COLO668 (cell line): ENCODE results near the gene XIRP2.
"Not testable (repeated sequence)": the region's sequence is repeated elsewhere in the genome, so short reads cannot be mapped to it uniquely, and the experiment has no call there.

ENCODE experiments used
- DNase-seq: peaks from one replicate; lab custom pipeline; 2025; ENCODE audit not compliant: unreplicated experiment; lab: John Stamatoyannopoulos, UW

XIRP2 gene

DNA sequence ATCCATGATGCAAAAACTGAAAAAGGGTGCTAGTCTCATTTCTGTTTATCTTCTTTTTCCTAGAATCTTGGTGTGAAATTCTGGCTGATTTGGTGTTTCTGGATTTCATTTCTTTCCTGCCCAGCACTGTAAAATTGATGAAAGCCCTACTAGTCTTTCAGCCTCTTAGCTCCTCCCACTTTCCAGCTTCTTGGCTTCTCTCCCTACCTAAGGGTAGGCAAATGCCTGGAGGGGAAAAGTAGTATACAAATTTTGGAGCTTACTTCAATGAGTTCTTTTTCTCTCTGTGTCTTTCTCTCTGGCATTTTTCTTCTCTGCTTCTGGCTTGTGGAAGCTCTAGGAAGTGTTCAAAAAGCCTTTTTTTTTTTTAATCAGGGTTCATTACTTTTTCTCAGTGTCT, 160.5 kb downstream of the XIRP2 start:
- DNase-seq: no peak

DNA sequence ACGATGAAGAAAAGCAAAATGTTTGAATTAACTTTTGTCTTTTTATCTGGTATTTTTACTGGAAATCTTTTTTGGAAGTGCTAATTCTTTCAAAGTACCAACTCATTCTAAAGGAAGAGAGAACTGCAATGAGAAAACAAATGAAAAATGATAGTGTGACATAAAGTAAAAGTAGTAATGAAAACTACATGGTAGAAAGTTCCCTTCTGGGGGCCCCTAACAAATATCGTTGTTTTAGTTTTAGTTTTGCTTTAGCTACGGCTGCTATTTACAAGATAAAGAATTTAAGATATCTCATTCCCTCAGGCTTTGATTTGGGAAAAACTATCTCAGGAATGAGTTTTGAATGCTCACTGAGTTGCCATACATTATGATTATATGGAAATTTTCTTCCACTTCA, 161.4 kb downstream of the XIRP2 start:
- DNase-seq: no peak

DNA sequence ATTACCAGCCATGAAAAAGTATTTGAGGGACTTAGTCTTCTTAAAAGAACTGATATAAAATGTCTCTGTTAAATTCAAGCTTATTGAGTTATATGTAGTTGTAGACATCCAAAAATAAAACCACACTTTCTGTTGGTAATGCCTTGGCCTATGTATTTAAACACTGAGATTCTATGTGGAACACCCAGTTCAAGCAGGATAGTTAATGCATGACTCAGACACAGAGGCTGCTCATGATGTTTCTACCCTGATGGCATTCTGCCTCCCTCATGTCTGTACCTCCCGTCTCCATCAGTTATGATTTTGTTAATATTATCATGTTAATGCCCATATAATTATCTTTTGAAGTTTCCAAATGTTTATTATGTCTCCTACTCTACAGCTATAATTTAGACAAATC, 164.5 kb downstream of the XIRP2 start:
- no peak for DNase-seq

DNA sequence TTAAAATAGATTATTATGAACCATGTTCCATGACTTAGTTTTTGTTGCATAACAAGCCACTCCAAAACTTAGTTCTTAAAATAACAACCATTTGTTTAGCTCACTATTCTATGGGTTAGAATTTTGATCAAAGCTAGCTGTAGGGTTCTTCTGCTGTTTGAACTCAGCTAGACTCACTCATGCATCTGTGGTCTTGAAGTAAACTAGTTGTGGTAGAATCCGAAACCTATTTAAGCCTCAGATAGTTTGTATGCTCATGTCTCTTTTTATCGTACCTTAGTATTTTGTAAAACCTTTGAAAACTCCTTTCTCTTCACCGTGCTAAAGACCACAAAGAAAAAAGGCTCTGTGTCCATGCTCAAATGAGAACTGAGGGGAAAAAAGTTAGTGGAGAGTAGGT, 166.6 kb downstream of the XIRP2 start:
- no peak for DNase-seq

DNA sequence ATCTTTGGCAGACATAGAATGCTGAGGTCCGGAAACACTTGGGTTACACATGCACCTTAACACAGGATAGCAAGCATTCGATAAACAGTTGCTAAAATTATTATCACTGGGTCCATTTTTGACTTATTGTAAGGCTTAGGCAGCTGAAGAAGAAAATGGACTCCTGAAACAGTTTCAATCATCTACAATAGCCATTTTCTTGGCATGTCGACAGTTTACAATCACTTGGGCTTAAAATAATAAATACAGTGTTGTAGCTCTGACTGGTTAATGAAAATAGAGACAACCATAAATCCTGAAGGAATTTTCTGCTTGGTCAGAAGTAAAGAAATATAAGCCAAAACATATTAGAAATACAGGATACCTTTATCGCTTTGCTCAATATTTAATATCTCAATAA, 169.2 kb downstream of the XIRP2 start:
- no peak for DNase-seq

DNA sequence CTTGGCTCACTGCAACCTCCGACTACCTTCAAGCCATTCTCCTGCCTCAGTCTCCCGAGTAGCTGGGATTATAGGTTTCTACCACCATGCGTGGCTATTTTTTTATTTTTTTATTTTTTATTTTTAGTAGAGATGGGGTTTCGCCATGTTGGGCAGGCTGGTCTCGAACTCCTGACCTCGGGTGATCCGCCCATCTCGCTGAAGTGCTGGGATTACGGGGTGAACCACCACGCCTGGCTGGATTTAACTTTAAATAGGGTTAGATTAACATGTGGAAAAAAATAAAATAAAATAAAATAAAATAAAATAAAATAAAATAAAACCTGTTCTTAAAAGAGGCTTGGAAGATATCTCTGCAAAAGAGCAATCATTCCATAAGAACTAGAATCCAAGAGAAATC, 170.9 kb downstream of the XIRP2 start:
- DNase-seq: no peak

DNA sequence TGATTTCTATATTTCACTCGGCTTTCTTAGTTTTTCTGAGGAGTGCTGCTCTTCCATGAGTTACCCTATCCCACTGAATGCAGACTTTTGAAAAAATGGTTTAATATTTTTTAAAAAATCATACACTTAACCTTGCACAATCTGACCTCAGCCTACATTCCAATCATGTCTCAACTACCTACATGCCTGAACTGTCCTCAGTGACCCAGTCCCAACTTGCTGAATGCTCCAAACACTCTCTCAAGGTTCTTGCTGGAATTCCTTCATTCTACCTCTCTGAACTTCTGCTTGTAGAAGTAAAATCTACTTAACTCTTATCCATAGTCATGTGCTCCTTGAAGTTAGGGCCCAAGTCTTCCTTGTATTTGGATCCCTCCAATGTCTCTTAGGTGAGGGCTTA, 181.6 kb downstream of the XIRP2 start:
- DNase-seq: no peak

DNA sequence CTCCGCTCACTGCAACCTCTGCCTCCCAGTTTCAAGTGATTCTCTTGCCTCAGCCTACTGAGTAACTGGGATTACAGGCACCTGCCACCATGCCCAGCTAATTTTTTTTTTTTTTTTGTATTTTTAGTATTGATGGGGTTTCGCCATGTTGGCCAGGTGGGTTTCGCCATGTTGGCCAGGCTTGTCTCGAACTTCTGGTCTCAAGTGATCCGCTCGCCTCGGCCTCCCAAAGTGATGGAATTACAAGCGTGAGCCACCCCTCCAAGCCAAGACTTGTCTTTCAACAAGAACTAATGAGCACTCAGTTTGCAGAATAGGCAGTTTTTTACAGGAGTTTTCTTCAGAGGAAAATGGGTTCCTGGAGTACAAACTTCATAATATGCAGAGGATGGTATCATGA, 187.4 kb downstream of the XIRP2 start:
- not testable (repeated sequence) for DNase-seq

DNA sequence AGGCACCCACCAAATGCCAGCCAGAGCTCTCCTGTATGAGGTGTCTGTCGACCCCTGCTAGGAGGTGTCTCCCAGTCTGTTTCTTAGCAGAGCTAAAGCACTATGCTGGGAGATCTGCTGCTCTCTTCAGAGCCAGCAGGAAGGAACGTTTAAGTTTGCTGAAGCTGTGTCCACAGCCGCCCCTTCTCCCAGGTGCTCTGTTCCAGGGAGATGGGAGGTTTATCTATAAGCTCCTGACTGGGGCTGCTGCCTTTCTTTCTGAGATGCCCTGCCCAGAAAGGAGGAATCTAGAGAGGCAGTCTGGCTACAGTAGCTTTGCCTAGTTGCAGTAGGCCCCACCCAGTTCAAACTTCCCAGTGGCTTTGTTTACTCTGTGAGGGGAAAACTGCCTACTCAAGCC, 210.7 kb downstream of the XIRP2 start:
- not testable (repeated sequence) for DNase-seq

DNA sequence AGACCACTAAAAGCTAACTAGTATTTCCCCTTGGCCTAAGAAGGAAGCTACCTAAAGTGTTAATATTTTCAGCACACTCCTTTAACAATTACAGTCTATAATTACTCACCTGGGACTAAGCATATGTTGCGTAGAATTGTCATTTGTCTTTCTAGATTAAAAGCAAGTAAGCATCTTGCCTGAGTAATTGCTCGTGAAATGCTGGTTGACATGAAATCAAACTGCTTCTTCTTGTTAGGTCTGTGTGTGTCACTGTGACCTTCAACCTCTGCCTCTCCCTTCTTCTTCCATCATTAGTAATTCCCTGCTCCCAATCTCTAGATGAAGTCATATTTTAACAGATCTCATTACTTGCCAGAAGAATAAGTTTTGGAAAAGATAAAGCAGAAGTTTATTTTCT, 212.2 kb downstream of the XIRP2 start:
- no peak for DNase-seq

DNA sequence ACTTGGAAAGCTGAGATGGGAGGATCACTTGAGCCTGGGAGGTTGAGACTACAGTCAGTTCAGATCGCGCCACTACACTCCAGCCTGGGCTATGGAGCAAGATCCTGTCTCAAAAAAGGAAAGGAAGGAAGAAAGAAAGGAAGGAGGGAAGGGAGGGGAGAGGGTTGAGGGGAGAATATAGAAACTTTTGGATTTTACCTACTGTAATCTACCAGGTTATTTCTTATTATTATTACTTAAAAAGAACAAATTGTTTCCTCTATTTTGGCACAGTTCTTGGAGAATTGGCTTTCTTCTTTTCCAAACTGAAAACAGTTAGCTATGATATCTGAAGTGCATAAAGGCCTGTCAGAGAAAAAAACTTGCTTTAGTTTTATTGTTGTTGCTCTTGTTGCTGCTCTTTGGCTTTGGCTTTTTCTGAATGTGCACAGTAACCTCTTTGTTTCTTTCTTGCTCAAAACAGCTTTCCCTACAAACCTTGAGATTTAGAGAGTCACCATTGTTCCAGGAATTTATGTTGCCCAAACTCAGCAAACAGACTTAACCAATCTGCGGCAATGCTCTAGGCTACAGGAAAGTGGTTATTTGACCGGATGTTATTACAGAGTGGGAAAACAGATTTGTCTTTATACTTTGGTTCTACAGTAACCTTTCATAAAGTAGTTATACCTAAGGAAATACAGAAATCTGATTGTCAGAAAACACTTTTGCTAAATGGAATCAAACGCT, 214.9 kb downstream of the XIRP2 start:
- DNase-seq: no peak

DNA sequence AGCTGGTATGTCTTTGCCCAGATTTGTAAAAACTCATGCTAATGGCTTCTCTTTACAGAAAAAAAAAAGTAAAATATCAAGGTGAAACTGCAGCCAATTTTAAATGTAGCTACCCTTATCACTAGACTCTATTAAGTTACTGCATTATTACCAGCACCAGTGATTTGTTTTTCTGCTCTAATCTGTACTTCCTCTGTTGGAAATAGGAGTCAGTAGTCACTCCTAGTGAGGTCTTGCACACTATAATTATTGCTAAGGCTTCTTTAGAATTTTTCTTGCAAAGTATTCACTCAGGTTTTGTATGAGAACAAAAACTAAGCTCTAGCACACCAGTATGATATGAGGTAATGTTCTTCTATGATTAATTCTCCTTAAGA, 215.5 kb downstream of the XIRP2 start:
- DNase-seq: no peak

DNA sequence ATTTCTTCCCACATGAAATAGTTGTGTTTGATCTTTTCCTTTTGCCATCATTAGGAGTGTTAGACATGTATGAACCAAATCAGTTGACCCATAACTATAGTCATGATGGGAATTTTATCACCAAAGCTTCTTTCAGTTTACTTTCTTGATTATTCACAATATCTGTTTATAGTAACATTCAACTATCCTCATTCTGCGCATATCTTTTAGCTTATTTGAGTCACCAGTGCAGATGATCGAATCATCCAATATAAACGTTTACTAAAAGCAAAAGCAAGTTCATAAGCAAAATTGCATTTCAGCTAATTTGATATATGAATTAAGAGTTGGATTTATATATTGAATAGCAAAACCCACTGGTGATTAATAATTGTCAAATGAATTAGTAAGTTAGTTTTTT, 216.4 kb downstream of the XIRP2 start:
- no peak for DNase-seq

DNA sequence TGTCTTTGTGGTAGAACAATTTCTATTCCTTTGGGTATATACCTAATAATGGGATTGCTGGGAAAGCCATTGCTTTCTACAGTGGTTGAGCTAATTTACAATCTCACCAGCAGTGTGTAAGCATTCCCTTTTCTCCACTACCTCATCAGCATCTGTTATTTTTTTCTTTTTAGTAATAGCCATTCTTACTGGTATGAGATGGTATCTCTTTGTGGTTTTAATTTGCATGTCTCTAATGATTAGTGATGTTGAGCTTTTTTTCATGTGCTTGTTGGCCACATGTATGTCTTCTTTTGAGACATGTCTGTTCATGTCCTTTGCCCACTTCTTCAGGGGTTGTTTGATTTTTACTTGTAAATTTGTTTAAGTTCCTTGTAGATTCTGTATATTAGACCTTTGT, 221.4 kb downstream of the XIRP2 start:
- not testable (repeated sequence) for DNase-seq

DNA sequence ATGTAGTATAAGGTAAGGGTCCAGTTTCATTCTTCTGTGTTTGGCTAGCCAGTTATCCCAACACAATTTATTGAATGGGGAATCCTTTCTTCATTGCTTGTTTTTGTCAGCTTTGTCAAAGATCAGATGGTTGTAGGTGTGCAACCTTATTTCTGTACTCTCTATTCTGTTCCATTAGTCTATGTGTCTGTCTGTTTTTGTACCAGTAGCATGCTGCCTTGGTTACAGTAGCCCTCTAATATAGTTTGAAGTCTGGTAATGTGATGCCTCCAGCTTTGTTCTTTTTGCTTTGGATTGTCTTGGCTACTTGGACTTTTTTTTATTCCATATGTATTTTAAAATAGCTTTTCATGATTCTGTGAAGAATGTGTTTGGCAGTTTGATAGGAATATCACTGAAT, 222.1 kb downstream of the XIRP2 start:
- DNase-seq: no peak

DNA sequence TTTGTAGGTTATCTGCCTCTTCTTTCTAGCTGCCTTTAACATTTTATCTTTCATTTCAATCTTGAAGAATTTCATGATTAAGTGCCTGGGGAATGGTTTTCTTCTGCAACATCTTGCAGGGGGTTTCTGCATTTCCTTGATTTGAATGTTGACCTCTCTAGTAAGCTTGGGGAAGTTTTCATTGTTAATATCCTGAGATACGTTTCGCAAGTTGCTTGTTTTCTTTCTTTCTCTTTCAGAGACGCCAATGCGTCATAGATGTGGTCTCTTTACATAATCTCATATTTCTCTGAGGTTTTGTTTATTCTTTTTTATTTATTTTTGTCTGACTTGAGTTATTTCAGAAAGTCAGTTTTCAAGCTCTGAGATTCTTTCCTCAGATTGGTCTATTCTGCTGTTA, 225.7 kb downstream of the XIRP2 start:
- no peak for DNase-seq

DNA sequence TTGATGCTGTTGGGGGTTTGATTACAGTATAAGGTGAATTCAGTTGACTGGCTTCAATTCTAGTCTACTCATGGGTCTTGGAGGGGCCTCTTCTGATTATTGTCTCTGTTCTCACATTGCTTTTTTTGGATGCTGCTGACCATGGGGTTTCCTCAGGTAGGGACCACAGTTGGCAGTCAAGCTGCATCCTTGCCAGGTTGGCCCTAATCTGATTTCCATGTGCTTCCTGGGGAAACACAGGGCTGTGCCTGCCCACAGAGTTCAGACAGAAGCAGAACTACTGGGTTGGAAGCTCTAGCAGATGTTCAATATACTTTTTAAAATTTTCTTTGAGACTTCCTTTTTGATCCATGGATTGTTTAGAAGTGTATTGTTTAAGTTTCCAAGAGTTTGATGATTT, 227.3 kb downstream of the XIRP2 start:
- no peak for DNase-seq

DNA sequence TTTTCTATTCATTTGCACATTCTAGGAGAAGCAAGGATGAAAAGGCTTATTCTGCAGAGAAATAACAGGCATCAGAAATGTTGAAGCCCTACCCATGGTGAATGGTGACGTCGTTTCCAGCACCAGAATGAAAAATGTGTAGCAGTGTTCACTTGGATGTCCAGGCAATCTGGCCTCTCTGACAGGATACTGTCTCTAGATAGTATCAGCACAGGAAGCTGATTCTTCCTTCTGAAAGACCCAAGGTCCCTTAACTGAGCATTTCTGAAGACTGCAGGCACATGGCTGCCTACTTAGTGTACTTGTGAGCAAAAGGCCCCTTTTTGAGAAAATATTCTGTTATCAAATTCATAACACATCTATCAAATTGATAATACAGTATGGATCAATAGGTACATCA, 234.1 kb downstream of the XIRP2 start:
- DNase-seq: no peak

DNA sequence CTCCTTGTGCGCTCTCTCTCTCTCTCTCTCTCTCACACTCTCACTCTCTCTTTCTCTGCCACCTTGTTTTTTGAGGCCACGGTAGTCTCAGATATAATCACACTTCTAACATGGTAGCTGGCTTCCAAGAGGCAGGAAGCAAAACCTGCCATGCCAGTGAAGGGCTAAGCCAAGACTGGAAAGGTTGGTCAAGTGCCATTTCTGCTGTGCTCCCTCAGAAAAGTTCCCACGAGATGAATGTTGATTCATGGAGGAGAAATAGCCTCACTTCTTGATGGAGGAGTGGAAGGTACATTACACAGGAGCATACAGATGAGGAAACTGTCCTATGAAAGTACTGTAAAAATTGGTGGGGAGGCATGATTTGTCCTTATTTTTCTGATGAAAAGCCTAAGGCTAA, 237.9 kb downstream of the XIRP2 start:
- no peak for DNase-seq

DNA sequence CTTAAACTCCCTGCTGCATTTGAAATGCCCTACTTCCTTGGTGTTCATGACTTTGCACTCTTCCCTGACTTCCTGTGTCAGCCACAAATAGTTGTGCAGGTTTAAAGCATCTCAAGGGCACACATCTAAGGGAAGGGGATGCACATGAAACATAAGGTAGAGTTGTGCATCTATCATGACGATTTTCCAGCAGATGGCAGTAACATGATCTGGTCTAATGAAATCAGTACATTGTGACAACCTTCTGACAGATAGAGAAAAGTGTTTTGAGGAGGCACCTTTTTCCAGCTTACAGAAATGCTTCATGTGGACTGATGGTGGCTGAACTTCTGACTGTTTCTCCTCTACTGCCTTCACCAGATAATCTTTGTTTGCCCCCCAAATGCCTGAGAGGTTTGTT, 238.9 kb downstream of the XIRP2 start:
- no peak for DNase-seq

DNA sequence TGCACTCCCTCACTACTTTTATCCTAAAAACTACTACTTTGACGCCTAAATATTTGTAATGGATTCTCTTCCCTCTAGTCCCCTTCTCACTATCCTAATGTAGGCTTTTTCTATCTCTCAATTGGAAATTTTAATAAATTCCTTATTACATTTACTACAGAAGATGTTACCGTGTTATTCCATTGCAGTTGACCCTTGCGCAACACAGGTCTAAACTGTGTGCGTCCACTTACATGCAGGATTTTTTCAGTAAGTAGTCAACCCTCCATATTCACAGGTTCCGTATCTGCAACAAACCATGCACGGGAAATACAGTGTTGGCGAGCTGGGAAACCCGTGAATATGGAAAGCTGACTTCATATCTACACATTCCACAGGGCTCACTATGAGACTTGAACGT, 239.8 kb downstream of the XIRP2 start:
- no peak for DNase-seq

DNA sequence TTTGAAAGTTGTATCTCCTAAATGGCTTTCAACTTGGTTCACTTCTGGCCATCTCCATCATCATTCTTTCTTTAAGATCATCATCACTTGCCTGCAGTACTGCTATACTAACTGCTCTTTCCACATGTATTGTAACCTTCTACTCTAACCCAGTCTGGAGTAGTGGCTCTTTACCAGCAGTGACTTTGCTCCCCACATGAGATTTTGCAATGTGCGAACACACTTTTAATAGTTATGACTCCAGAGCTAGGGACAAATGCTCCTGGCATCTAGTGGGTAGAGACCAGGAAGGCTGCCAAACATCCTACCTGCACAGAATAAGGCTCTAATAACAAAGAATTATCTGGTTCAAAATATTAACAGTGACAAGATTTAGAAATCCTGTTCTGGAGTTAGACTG, 243.8 kb downstream of the XIRP2 start:
- no peak for DNase-seq

DNA sequence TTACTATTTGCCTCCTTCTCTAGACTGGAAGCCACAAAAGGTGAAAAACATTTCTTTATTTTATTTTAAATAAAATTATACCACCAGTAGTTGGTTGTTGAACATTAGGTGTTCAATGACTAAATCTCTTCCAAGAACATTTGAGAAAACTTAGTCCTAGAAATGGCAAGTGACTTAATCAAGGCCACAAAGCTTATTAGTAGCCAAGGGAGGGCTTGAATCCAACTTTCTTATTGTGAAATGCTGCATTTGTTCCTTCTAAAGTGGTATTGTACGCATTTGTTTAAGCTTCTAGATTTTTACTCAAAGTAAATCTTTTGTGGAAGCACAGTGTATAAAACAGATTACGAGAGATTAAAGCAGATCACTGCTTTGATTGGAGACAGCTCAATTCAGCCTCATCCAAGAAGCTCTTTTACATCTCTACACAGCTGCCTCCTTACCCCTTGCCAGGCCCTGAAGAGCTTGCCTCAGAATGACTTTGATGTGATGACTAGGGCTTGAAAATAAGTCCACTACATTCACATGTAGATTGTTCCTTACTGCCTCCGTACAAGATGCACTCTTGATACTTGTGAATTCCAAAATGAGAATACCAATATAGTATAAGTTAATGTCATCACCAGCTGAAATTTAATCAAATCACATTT, 244.8 kb downstream of the XIRP2 start:
- no peak for DNase-seq
